GM19193 (cell line): ENCODE data around the gene PPARA.

Experiments
- POLR2A ChIP-seq: IDR thresholded peaks from 4 replicates; pipeline ENCODE4 v1.6.1; 2011; ENCODE audit not compliant: insufficient read depth, insufficient read length; ENCODE audit errors: extremely low read depth

The PPARA gene

DNA sequence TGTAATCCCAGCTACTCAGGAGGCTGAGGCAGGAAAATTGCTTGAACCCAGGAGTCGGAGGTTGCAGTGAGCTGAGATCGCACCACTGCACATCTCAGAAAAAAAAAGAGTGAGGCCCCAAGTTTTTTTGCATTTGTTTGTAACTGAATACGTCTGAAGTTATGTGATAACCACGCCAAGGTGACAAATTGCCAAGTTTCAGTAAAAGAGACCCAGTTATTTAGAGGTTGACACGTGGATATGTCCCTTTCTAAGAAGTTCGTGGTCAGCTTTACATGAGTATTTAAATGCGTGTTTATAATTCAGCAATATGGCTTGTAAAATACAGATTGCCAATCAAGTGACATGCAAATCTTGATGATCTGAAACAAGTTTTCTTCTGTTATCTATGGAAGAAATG is 8.0 kb downstream of the PPARA start:
- TF ChIP-seq POLR2A = no peak

- TF ChIP-seq POLR2A = no peak
Measured at GRCh38 chr22:46159212-46159611, 8.9 kb downstream of the PPARA start.

- TF ChIP-seq POLR2A = no peak
Measured at GRCh38 chr22:46159777-46160176, 9.5 kb downstream of the PPARA start.

DNA sequence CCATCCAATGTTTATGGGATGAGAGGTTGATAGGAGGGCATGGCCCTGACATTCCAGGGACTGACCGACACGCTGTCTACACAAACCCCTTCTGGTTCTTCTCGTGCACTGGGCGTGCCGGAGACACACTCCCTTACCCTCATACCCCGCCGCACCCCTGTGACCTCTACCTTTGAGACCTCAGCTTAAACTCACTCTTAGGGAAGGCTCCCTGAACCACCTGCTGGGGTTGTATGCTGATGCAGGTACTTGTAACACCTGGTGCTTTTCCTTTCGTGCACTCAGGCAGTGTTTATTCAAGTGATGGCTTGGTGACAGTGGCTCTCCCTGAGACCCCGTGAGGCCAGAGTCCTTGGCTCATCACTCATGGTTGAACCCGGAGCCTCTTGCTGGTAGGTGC is 12.0 kb downstream of the PPARA start:
- TF ChIP-seq POLR2A = no peak

GRCh38 chr22:46162771-46163556 is 12.6 kb downstream of the PPARA start:
- TF ChIP-seq POLR2A = no peak

- TF ChIP-seq POLR2A = no peak
Measured at GRCh38 chr22:46163557-46163888, 13.2 kb downstream of the PPARA start.

- no peak for TF ChIP-seq POLR2A
Measured at GRCh38 chr22:46165977-46166376, 15.7 kb downstream of the PPARA start.

DNA sequence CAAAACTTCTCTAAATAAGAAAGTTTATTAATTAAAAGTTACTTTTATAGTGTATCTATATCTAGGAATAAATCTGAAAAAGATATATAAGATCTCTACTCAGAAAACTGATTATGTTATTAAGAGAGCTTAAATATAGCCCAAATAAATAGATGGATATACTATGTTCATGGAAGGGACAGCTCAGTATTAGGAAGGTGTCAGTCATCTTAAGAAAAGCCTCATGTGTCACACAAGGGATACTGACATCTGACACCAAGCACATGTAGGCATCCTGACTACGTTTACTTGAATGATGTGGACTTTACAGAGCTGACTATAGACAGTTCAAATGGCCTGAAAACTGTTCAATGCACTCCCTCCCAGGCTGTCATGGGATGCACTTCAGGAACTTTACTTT is 19.3 kb downstream of the PPARA start:
- TF ChIP-seq POLR2A = no peak

DNA sequence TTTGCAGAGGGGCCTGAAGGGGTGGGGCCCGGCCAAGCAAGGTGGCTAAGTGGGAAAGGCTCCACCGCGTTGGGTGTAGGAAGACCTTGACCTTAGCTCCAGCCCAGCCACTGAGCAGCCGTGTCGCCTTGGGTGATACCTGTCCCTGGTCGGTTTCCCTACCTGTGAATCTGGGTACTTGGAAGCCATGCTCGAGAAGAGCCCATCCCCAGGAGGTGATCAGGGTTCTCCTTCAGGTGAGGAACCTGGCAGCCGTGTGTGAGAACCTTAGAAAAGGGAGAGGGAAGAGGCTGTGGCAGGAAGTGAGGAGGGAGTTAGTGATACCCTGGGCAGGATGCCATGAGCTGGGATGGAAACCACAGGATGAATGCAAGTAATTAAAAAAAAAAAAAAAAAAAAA is 21.6 kb downstream of the PPARA start:
- no peak for TF ChIP-seq POLR2A

GRCh38 chr22:46172522-46173110 is 22.3 kb downstream of the PPARA start:
- no peak for TF ChIP-seq POLR2A

- no peak for TF ChIP-seq POLR2A
Measured at GRCh38 chr22:46173152-46173551, 22.8 kb downstream of the PPARA start.

DNA sequence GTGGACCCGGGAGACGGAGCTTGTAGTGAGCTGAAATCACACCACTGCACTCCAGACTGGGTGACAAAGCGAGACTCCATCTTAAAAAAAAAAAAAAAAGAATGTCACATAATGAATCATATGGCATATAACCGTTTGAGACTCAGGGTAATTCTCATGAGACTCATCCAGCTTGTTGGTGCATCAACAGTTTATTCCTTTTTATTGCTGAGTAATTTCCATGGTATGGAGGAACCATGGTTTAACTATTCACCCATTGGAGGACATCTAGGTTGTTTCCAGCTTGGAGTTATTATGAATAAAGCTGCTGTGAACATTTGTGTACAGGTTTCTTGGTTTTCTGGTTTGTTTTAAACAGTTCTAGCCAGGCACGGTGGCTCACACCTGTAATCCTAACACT is 25.3 kb downstream of the PPARA start:
- no peak for TF ChIP-seq POLR2A

DNA sequence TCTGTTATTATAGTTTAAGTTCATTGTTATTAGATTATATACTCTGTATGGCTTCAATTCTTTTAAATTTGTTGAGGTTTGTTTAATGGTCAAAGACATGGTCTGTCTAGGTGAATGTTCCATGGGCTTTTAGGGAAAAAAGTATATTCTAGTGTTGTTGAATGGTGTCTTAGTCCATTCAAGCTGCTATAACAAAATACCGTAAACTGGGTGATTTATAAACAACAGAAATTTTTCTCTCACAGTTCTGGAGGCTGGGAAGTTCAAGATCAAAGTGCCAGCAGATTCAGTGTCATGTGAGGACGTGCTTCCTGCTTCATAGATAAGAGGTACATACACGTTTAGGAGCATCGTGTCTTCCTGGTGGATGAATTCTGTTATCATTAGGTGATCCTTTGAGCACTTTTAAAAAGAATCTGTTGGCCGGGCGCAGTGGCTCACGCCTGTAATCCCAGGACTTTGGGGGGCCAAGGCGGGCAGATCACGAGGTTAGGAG is 26.2 kb downstream of the PPARA start:
- TF ChIP-seq POLR2A = no peak

DNA sequence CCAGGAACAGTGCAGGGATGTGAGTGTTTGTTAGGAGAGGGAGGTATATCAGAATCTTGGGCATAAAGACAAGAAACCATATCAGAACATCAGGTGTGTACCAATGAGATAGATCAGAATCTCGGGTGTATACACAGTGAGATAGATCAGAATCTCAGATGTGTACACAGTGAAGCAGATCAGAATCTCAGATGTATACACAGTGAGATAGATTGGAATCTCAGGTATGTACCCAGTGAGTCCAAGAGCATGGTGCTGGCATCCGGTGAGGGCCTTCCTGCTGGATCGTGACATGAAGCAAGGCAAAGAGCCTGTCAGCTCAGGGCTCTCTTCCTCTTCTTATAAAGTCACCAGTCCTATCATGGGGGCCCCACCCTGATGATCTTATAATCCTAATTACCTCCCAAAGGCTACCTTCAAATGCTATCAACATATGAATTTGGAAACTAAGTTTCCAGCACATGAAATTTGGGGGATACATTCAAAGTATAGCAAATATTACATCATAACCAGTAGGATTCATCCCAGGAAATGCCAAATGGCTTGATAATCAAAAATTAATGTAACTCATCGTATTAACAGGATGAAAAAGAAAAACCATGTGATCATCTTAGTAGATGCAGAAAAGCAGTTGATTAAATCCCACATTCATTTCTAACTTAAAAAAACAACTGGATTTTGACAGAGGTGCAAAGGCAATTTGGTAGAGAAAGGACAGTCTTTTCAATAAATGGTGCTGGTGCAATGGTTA is 28.6 kb downstream of the PPARA start:
- TF ChIP-seq POLR2A = no peak

DNA sequence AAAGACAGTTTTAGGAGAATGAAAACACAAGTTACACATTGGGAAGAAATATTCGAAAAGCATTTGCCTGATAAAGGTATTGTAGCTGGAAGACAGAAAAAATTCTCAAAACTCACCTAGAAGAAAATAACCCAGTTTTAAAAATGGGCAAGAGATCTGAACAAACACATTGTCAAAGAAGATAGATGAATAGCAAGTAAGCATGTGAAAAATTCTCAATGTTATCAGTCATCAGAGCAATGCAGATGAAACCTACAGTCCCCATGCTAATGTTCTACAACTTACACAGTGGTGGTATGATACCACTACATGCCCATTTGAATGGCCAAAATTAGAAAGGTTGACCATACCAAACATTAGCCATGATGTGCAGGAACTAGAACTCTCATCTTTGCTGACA is 29.4 kb downstream of the PPARA start:
- TF ChIP-seq POLR2A = no peak
